NK-92 (cell line): ENCODE data around the gene TMEM165.

ENCODE experiments used
- DNase-seq: peaks from one replicate; lab custom pipeline; 2025; ENCODE audit not compliant: unreplicated experiment; lab: John Stamatoyannopoulos, UW

TMEM165 gene

DNA sequence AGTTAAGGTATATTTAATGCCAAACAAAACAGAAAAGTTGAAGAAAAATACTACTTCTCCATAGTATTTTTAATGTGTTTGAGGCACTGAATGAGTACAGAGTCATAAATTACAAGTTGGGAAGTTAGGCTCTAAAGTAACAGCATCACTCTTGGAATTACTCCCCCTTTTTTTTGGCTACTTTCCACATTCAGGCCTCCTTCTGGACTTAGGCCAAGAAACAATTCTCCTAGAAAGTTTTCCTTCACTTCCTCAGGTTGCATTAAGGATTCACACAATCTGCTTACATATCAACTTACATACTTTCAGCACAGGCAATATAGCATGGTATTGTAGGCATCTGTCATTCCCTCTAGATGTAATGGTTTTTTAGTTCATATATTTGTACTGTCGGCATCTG lies 52.1 kb downstream of the TMEM165 start:
- no peak for DNase-seq

DNA sequence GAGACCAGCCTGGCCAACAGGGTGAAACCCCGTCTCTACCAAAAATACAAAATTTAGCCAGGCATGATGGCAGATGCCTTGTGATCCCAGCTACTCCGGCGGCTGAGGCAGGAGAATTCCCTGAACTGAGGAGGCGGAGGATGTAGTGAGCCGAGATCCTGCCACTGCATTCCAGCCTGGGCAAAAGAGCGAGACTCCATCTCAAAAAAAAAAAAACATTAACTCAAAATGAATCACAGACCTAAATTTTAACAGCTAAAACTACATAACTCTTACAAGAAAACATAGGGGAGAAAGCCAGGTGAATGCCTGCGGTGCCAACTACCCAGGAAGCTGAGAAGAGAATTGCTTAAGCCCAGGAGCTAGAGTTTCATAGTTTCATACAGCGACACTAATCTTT lies 54.8 kb downstream of the TMEM165 start:
- DNase-seq, result no peak

DNA sequence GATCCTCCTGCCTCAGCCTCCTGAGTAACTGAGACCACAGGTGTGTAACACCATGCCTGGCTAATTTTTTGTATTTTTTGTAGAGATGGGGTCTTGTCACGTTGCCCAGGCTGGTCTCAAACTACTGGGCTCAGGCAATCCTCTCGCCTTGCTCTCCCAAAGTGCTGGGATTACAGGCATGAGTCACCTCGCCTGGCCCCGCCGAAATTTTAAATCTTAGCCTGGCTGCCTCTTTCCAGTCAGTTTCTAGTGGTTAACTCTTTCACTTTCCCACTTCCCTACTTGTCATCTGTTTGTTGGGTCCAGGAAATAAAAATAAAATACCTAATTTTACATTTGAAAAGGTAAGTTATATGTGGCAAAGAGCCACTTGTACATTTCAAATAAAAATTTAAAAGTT lies 62.4 kb downstream of the TMEM165 start:
- no peak for DNase-seq

DNA sequence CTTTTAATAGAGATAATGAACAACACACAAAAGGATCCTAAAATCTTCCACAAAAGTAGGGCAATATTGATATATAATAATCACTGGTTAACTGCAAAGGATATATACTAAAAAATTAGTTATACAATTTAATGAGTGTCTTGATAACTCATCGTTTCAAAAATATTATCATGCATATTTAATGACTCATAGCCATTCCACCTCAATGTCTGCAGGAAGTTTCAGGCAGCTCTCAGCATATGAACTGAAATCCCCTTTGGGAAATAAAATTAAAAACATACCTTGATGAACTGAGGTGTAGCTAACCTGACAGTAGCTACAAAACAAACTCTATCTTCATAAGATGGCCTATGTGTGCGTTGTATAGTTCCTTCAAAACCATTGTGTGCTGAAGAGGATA lies 62.9 kb downstream of the TMEM165 start:
- no peak for DNase-seq

DNA sequence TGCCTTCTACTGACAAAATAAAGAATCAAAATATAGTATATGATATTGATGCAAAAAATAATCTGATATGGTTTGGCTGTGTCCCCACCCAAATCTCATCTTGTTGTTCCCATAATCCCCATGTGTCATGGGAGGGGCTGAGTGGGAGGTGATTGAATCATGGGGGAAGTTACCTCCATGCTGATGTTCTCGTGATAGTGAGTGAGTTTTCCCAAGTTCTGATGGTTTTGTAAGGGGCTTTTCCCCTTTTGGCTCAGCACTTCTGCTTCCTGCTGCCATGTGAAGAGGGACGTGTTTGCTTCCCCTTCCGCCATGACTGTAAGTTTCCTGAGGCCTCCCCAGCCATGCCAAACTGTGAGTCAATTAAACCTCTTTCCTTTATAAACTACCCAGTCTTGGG lies 70.2 kb downstream of the TMEM165 start:
- DNase-seq, result no peak

DNA sequence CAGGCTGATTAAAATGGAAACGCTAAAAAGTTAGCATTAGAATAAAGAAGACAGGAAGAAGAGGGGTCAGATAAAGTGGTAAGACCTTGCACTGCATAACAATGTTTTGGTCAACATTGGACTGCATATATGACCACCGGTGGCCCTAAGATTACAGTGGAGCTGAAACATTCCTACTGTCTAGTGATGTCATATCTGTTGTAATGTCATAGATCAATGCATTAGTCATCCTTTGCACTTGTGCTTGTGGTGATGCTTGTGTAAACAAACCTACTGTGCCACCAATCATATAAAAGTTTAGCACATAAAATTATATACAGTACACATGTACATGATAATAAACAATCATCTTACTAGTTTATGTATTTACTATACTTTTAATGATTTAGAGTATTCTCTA lies 73.0 kb downstream of the TMEM165 start:
- no peak for DNase-seq

DNA sequence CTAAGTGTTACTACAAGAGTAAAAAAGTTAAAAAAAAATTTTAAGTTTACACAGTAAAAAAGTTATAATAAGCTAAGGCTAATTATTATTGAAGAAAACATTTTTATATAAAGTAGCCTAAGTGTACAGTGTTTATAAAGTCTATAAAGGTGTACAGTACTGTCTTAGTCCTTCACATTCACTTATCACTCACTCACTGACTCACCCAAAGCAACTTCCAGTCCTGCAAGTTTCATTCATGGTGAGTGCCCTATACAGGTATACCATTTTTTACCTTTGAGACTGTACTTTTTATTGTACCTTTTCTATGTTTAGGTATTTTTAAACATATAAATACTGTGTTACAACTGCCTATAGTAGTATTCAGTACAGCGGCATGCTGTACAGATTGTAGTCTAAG lies 74.2 kb downstream of the TMEM165 start:
- DNase-seq, result no peak
